ENCODE data around the gene DCC.

DNA sequence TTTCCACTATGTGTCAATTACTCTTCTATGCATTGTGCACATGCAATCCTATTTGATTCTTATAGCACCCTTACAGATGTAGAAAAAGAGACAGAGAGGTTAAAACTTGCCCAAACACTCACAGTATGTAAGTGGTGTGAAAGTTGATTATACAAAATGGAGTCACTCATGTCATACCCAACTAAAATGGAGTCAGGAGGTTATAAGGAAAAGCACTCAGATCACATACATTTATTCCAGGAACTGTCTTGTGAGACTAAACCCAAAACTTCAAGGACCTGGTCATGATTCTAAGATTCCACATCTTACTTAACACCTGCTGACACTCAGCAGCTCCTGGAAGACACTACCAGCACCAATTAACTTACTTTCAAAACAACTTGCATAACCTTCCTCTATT is 1081.9 kb downstream of the DCC start:
- TF ChIP-seq, protein P1, sequence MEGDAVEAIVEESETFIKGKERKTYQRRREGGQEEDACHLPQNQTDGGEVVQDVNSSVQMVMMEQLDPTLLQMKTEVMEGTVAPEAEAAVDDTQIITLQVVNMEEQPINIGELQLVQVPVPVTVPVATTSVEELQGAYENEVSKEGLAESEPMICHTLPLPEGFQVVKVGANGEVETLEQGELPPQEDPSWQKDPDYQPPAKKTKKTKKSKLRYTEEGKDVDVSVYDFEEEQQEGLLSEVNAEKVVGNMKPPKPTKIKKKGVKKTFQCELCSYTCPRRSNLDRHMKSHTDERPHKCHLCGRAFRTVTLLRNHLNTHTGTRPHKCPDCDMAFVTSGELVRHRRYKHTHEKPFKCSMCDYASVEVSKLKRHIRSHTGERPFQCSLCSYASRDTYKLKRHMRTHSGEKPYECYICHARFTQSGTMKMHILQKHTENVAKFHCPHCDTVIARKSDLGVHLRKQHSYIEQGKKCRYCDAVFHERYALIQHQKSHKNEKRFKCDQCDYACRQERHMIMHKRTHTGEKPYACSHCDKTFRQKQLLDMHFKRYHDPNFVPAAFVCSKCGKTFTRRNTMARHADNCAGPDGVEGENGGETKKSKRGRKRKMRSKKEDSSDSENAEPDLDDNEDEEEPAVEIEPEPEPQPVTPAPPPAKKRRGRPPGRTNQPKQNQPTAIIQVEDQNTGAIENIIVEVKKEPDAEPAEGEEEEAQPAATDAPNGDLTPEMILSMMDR (IDR thresholded peaks at IDR 0.05): no peak
- TF ChIP-seq EP300 (IDR thresholded peaks at IDR 0.05): no peak
- TF ChIP-seq POLR2A (IDR thresholded peaks at IDR 0.05): no peak

Measured in upper lobe of left lung (tissue), 4 donors.